ENCODE measurements around the gene PRPF40B. TPM values are rescaled to one million over a fixed set of nuclear protein-coding genes. Genes with fewer than 3 reads are reported as not detected.
A peak's percentile ranks its signal among the peaks of the same experiment; 100 is the strongest.

PRPF40B gene
- total RNA-seq, 1 experiment from 2014 or later, result 6.5 TPM

GRCh38 chr12:49665384-49665783 lies 42.0 kb downstream of the PRPF40B start:
- no peak for DNase-seq (ENCODE audit: low read depth in 1 of 2, low spot score in 2 of 2)
- no peaks in the 10 kb centered on the region for H3K9me3 ChIP-seq (replicated peaks)
- no peak overlapping the region for H3K4me3 ChIP-seq
- peaks cover 15% of the 10 kb centered on the region for H3K36me3 ChIP-seq
- H3K27me3 ChIP-seq (replicated peaks), result no peaks in the 10 kb centered on the region
- no peak overlapping the region for H3K27ac ChIP-seq
- H3K4me1 ChIP-seq (replicated peaks), result peaks cover 22% of the 10 kb centered on the region

DNA sequence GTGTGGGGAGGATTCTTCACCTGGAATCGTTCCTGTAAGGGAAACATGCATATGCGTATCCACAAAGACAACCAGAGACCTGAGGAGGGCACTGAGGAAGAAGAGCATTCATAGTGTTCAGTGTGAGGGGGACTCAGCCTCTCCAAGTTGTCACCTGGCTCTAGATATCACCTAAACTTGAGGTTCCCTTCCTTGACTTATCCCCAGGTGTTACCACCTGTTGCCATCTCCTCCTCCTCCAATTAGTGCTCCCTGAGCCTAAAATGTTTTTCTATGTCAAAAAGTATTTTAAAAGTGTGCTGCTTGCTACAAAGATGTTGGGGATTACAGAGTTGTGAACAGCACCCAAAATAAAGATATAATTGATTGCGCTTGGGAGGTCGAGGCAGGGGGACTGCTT lies 42.8 kb downstream of the PRPF40B start:
- Histone ChIP-seq H3K4me1 (replicated peaks) (peaks cover 27% of the 10 kb centered on the region), H3K36me3 (peaks cover 14% of the 10 kb centered on the region), H3K27ac (no peak overlapping the region), H3K4me3 (no peak overlapping the region), H3K27me3 (replicated peaks) (no peaks in the 10 kb centered on the region), H3K9me3 (replicated peaks) (no peaks in the 10 kb centered on the region)
- DNase-seq (ENCODE audit: low read depth in 1 of 2, low spot score in 2 of 2), result no peak

DNA sequence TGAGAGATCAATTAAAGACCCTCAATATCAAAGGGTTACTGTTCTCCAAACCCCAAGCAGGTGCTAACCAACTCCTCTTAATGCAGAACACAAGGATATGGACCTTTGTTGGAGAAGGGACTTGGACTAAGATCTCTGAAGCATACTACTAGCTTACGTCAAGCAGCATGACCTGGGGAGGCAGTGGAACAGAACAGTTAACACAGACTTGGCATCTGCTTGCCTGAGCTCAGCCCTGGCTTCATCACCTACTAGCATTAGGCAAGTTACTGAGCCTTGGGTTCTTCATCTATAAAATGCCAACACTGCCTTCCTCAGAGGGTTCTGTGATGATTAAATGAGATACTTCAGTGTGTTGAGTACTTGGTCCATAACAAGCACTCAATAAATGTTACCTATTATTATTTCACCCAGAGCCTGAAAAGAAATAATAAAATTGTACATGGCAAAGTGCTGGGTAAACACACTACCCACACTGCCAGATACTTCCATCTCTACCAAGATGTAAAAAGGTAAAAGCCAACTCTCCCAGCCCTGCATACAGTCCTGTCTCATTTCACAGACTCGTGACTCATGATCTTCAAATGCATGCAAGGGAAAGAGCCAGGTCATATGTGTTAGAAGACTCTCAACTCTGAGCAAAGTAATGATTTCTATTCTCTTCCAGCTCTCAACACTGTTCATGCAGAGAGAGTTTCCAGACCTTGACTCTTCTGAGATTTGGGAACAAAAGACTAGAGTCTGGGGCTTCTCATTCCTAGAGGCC lies 44.1 kb downstream of the PRPF40B start:
- Histone ChIP-seq H3K27me3 (replicated peaks) (no peaks in the 10 kb centered on the region), H3K4me3 (no peak overlapping the region), H3K9me3 (replicated peaks) (no peaks in the 10 kb centered on the region), H3K4me1 (replicated peaks) (peaks cover 31% of the 10 kb centered on the region), H3K36me3 (0 out of 2 replicates have a peak, but pooled peaks cover 2% of the 10 kb centered on the region), H3K27ac (no peak overlapping the region)
- no peak for DNase-seq (ENCODE audit: low read depth in 1 of 2, low spot score in 2 of 2)

DNA sequence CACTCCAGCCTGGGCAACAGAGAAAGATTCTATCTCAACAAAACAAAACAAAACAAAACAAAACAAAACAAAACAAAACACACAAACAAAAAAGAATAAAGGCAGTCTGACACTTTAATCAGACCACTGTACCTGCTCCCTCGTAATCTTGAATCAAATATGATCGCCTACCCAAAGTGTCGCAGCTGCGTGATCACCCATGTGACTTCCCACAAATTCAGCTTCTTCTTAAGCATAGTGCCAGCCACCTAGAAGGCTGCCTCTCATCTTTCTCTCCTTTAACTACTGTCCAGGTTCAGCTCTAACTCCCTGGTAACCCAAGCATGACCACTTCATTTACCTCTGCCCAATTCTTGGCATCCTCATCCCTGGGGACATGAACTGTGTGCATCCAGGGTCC lies 46.4 kb downstream of the PRPF40B start:
- Histone ChIP-seq H3K36me3 (no peaks in the 10 kb centered on the region), H3K9me3 (replicated peaks) (no peaks in the 10 kb centered on the region), H3K4me1 (replicated peaks) (peaks cover 34% of the 10 kb centered on the region), H3K4me3 (no peak overlapping the region), H3K27me3 (replicated peaks) (no peaks in the 10 kb centered on the region), H3K27ac (no peak overlapping the region)
- no peak for DNase-seq (ENCODE audit: low read depth in 1 of 2, low spot score in 2 of 2)

DNA sequence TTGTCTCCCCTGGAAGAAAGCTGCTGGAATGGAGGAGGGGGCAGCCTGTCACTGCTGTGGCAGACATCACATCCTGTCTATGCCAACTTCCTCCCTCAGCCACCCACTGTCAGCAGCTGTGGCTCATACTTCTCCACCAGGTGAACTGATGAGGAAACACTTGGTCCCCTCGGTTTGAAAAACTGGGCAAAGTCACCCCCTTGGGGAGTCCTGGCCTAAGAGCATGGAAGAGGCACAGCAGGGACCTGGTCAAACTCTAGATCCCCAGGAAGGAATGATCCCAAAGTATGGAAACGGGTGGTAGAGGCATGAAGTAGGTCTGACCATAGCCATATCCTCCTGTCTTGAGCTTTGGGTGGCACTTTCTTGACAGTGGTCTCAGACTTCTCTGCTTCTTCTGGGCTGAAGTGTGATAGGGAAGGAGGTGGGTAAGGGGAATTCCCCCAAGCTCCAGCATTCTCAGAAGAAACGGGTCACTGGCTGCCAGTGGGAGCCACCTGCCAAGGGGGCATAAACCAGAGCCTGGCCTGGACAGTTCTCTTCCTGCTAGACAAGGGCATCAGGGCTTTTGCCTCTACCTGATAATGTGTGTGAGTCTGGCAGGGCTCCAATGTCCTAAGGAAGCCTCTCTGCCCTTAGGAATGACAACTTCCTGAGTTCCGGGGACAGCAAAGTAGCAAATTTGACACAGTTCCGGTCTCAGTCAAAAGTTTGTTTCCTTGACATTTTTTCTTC lies 47.8 kb downstream of the PRPF40B start:
- H3K4me1 ChIP-seq (replicated peaks), result peaks cover 41% of the 10 kb centered on the region
- no peak overlapping the region for H3K4me3 ChIP-seq
- no peaks in the 10 kb centered on the region for H3K36me3 ChIP-seq
- H3K9me3 ChIP-seq (replicated peaks), result no peaks in the 10 kb centered on the region
- H3K27ac ChIP-seq, result no peak overlapping the region
- no peaks in the 10 kb centered on the region for H3K27me3 ChIP-seq (replicated peaks)
- DNase-seq (ENCODE audit: low read depth in 1 of 2, low spot score in 2 of 2), result no peak

DNA sequence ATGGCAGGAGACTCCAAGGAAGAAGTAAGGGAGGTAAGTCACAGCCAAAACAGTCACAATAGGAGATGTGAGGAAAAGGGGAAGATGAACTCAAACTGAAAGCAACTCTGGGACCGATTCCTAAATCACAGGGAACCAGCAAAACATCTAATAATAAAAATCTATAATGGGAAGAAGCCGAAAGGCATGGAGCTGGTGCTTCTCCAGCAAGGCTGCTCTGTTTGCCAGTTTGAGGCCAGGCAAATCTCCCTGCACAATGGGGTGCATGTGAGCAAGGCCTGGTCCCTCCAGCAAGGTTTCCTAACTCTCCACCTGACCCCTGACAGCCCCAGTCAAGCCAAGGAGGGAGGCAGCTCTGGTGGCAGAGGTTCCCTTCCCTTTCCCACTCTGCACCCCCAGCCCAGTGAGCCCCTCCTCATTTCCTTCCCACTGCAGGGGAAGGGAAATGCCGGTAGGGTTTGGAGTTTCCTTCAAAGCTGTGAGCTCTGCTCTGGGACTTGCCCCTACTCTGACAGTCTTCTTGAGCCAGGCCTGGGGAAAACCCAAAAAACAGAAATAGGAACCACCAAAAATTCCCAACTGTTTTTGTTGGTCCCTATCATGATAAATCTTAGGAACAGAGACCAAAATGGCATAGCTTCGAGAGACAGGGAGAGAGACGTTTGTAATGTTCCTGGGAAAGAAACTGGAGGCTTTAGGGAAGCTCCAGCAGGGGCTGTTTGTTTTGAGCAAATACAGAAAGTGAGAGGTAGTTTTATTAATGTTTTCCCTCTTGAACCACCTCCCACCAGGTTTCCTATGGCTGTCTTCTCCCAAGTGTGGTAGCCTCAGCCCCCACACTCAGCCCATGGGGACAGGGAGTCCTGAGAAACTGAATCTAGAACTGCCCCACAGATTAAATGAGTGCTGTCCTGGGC lies 49.2 kb downstream of the PRPF40B start:
- no peak for DNase-seq (ENCODE audit: low read depth in 1 of 2, low spot score in 2 of 2)
- Histone ChIP-seq H3K4me3 (no peak overlapping the region), H3K36me3 (no peaks in the 10 kb centered on the region), H3K27ac (peak overlapping the region; percentile 40; the same call in 1 of the 2 replicates), H3K4me1 (replicated peaks) (peaks cover 41% of the 10 kb centered on the region), H3K27me3 (replicated peaks) (no peaks in the 10 kb centered on the region), H3K9me3 (replicated peaks) (no peaks in the 10 kb centered on the region)

DNA sequence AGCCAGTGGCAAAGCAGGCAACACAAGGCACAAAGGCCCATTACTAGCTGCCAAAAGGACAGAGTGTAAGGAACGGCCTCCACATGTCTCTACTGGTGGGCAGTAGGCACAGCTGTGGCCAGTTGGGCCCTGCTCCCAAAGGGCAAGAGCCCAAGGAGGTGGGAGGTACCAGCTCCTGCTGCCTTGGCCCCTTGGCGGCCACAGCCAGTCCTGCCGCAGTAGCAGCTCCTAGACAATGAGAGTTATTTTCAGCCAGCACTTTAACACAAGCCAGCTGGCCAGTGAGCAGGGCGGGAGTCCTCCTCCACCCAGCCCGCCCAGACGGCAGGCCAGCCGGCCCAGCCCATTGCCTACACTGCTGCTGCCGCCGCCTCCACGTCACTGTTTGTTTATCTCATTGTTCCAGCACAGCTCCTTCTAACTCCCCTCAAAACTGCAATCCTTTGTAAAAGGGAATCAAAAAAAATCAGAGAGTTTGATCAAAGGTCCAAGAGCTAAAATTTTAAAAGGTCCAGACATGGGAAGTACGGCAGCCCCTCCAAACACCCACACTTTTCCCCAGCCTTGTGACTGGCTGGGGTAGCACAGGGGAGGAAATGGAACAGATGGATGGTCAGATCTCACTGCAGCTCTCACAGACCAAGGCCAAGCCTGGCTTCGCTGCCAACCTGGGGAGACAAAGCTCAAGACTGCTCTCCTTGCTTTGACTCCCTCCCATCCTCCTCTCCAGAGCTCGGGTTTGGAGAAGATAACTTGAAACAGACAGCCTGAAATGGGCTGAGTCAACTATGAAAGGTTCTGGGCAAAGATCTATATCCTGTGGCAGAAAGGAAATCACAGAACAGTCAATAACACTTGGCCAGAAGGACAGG lies 50.3 kb downstream of the PRPF40B start:
- no peaks in the 10 kb centered on the region for H3K36me3 ChIP-seq
- no peaks in the 10 kb centered on the region for H3K9me3 ChIP-seq (replicated peaks)
- peaks cover 41% of the 10 kb centered on the region for H3K4me1 ChIP-seq (replicated peaks)
- H3K27me3 ChIP-seq (replicated peaks), result no peaks in the 10 kb centered on the region
- H3K4me3 ChIP-seq, result no peak overlapping the region
- peak; percentile 90 to 94 for DNase-seq (ENCODE audit: low read depth in 1 of 2, low spot score in 2 of 2)
- H3K27ac ChIP-seq, result peak overlapping the region; percentile 64

GRCh38 chr12:49674318-49674981 lies 51.1 kb downstream of the PRPF40B start:
- Histone ChIP-seq H3K27me3 (replicated peaks) (no peaks in the 10 kb centered on the region), H3K9me3 (replicated peaks) (no peaks in the 10 kb centered on the region), H3K4me3 (no peak overlapping the region), H3K27ac (peak overlapping the region; percentile 64), H3K4me1 (replicated peaks) (peaks cover 41% of the 10 kb centered on the region), H3K36me3 (no peaks in the 10 kb centered on the region)
- DNase-seq (ENCODE audit: low read depth in 1 of 2, low spot score in 2 of 2), result no peak

DNA sequence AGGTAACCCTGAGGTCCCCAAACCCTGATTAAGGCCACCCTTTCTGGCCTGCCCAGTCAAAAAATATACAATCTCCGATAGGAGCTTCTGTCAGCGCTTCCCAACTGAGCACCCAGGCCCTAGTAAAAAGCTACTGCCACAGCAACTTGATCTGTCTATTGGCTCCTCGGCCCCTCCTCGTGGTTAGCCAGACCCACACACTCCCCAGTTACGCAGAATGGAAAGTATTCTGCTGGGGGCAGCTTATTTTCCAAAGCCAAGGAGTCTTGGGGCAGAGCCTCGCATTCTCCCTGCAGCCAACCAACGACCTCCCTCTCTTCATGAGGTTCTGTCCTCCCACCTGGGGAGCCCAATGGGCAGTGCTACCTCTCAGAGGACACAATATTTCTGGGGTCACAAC lies 51.8 kb downstream of the PRPF40B start:
- H3K27me3 ChIP-seq (replicated peaks), result no peaks in the 10 kb centered on the region
- H3K27ac ChIP-seq, result no peak overlapping the region
- DNase-seq (ENCODE audit: low read depth in 1 of 2, low spot score in 2 of 2), result no peak
- no peaks in the 10 kb centered on the region for H3K36me3 ChIP-seq
- peaks cover 41% of the 10 kb centered on the region for H3K4me1 ChIP-seq (replicated peaks)
- H3K4me3 ChIP-seq, result no peak overlapping the region
- no peaks in the 10 kb centered on the region for H3K9me3 ChIP-seq (replicated peaks)

- peaks cover 18% of the 10 kb centered on the region for H3K4me1 ChIP-seq (replicated peaks)
- no peaks in the 10 kb centered on the region for H3K9me3 ChIP-seq (replicated peaks)
- H3K27me3 ChIP-seq (replicated peaks), result no peaks in the 10 kb centered on the region
- H3K4me3 ChIP-seq, result no peak overlapping the region
- no peak overlapping the region for H3K27ac ChIP-seq
- no peak for DNase-seq (ENCODE audit: low read depth in 1 of 2, low spot score in 2 of 2)
- no peaks in the 10 kb centered on the region for H3K36me3 ChIP-seq
These were observed 55.4 kb downstream of the PRPF40B start for GRCh38 chr12:49678711-49679110.

- Histone ChIP-seq H3K27me3 (replicated peaks) (no peaks in the 10 kb centered on the region), H3K4me3 (no peak overlapping the region), H3K9me3 (replicated peaks) (no peaks in the 10 kb centered on the region), H3K27ac (no peak overlapping the region), H3K36me3 (no peaks in the 10 kb centered on the region), H3K4me1 (replicated peaks) (0 out of 2 replicates have a peak, but pooled peaks cover 5% of the 10 kb centered on the region)
- no peak for DNase-seq (ENCODE audit: low read depth in 1 of 2, low spot score in 2 of 2)
These were observed 56.7 kb downstream of the PRPF40B start for GRCh38 chr12:49680075-49680474.

DNA sequence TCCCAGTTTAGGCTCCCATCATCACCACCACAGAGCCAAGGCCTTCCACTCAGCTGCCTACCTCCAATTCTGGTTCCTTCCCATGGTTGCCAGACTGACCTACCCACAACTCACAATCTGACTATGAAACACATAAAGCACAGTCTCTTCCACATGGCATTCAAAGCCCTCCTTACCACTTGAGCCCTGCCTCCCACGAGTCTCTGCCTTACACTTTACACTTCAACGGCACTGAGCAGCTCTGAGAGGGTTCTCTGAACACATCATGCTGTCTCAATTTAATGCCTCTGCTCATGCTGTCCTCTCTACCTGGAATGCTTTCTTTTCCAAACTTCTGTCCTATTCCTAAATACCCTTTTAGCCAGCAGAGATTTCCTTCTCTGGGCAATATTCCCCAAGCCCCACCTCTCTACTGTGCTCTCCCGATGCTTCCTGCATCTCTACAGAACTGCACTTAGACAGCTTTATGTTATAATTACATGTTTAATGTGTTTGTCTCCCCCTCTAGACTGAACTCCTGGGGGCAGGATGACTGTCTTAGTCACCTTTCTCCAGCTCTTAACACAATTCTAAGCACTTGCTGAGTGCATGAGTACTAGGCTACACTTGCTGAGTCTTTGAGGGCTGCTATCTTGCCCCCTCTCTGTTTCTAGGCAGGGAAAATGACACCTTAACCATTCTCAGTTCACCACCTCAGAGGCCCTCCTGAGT lies 60.4 kb downstream of the PRPF40B start:
- no peak overlapping the region for H3K27ac ChIP-seq
- no peak overlapping the region for H3K4me3 ChIP-seq
- H3K4me1 ChIP-seq (replicated peaks), result no peaks in the 10 kb centered on the region
- H3K27me3 ChIP-seq (replicated peaks), result no peaks in the 10 kb centered on the region
- H3K9me3 ChIP-seq (replicated peaks), result no peaks in the 10 kb centered on the region
- no peak for DNase-seq (ENCODE audit: low read depth in 1 of 2, low spot score in 2 of 2)
- no peaks in the 10 kb centered on the region for H3K36me3 ChIP-seq
